Neutrophil (primary cell): ENCODE results near the gene CD209.

Experiments
- H3K27ac ChIP-seq: fragments of 200-600 bp; sonication (generic); 2 replicates; pipeline ENCODE4 v1.5.1; 2016; ENCODE audit warnings: mild to moderate bottlenecking, moderate library complexity
- H3K27me3 ChIP-seq: fragments of 200-600 bp; sonication (generic); 2 replicates; pipeline ENCODE4 v1.6.0; 2016; ENCODE audit warnings: mild to moderate bottlenecking
- H3K36me3 ChIP-seq: fragments of 200-600 bp; sonication (generic); 2 replicates; pipeline ENCODE4 v1.5.1; 2017
- H3K4me1 ChIP-seq, 2 experiments: fragments of 200-600 bp in 1 of 2; sonication (generic) in 1 of 2; 1 replicate in 1 of 2; 2 replicates in 1 of 2; pipeline versions ENCODE4 v1.5.1 to v1.6.1; 2013 to 2016; ENCODE audit warnings: low read depth in 1 of 2, low read length in 1 of 2, mild to moderate bottlenecking in 1 of 2, moderate library complexity in 1 of 2; ENCODE audit not compliant: control insufficient read depth in 1 of 2, insufficient read depth in 1 of 2
- H3K4me3 ChIP-seq, 2 experiments: fragments of 200-600 bp in 1 of 2; sonication (generic) in 1 of 2; 1 replicate in 1 of 2; 2 replicates in 1 of 2; pipeline ENCODE4 v1.5.1; 2013 to 2016; ENCODE audit warnings: low read depth in 1 of 2, low read length in 1 of 2, mild to moderate bottlenecking in 1 of 2, moderate library complexity in 1 of 2
- H3K9me3 ChIP-seq: fragments of 200-600 bp; sonication (generic); 2 replicates; pipeline ENCODE4 v1.5.1; 2016
- TF ChIP-seq, protein P1 (sequence below): fragments of 200-600 bp; sonication (generic); IDR thresholded peaks from 2 replicates; pipeline ENCODE4 v1.5.1; 2016; ENCODE audit warnings: antibody characterized with exemption

Gene CD209

DNA sequence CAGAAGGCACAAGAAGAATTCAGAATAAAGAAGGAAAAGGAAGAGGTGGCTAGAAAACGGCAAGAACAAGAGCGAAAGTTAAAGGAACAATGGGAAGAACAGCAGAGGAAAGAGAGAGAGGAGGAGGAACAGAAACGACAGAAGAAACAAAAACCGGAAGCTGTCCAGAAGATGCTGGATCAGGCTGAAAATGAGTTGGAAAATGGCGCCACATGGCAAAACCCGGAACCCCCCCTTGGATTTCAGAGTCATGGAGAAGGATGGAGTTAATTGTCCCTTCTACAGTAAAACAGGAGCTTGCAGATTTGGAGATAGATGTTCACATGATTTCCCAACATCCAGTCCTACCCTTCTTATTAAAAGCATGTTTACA lies 6.7 kb downstream of the CD209 start:
- H3K27ac ChIP-seq = no peak overlapping the region
- H3K4me1 ChIP-seq = peaks cover 0 to 4% of the 10 kb centered on the region in 2 experiments
- H3K4me3 ChIP-seq = no peak overlapping the region
- TF ChIP-seq, protein P1, sequence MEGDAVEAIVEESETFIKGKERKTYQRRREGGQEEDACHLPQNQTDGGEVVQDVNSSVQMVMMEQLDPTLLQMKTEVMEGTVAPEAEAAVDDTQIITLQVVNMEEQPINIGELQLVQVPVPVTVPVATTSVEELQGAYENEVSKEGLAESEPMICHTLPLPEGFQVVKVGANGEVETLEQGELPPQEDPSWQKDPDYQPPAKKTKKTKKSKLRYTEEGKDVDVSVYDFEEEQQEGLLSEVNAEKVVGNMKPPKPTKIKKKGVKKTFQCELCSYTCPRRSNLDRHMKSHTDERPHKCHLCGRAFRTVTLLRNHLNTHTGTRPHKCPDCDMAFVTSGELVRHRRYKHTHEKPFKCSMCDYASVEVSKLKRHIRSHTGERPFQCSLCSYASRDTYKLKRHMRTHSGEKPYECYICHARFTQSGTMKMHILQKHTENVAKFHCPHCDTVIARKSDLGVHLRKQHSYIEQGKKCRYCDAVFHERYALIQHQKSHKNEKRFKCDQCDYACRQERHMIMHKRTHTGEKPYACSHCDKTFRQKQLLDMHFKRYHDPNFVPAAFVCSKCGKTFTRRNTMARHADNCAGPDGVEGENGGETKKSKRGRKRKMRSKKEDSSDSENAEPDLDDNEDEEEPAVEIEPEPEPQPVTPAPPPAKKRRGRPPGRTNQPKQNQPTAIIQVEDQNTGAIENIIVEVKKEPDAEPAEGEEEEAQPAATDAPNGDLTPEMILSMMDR = no peak
- H3K36me3 ChIP-seq = no peaks in the 10 kb centered on the region
- no peaks in the 10 kb centered on the region for H3K27me3 ChIP-seq
- H3K9me3 ChIP-seq = no peaks in the 10 kb centered on the region

DNA sequence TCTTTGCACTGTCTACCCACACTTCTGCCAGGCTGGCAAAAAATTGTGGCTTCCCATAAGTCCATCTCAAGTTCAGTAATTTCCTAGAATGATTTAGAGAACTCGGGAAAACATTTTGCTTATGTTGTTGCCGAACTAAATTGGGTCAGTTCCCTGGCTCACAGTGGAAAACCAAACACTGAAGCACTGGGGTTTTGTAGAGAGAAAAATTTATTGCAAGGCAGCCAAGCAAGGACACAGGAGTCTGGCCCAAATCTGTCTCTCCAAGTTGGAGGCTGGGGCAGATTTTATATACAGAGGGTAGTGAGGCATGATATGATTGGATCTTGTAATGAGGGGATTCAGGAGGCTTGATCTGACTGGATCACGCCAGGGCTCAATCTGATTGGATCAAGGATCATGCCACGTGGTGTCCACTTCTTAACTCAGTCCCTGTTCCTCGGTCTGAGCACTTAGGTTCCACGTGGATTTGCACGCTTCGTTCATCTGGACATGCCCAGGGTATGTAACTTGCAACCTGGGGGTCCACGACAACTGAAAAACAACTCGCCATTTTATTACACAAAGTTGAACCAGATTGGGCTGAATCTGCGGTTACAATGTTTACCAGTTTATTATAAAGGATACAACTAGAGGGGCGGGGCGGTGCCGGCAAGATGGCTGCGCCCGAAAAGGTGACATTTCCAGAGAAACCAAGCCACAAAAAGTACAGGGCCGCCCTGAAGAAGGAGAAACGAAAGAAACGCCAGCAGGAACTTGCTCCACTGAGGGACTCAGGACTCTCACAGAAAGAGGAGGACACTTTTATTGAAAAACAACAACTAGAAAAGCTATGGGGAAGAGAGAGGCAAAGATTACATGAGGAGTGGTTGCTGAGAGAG lies 7.3 kb downstream of the CD209 start:
- Histone ChIP-seq H3K36me3 (no peaks in the 10 kb centered on the region), H3K4me1 (peaks cover 0 to 4% of the 10 kb centered on the region in 2 experiments), H3K27me3 (no peaks in the 10 kb centered on the region), H3K9me3 (no peaks in the 10 kb centered on the region), H3K4me3 (no peak overlapping the region), H3K27ac (no peak overlapping the region)
- TF ChIP-seq, protein P1 = no peak

DNA sequence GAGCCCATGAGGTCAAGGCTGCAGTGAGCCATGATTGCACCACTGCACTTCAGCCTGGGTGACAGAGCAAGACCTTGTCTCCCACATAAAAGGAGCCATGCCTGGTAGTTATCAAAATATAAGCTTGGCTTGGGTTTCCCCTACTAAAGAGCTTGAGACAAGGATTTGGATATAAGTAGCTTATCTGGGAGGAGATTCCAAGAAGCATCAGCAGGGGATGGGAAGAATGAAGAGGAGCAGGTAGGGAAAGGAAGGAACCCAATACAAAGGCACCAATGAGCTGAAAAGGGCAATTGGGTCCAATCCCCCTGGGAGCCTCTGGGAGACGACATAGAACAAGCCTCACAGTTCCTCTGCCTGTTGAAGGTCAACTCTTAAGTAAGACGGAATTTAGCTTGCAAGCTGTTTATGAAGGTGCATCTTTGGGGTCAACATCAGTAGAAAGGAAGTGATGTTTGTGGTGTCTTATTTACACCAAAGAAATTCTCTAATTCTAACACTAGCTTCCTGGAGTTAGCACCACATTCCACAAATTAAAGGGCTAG lies 8.1 kb downstream of the CD209 start:
- no peaks in the 10 kb centered on the region for H3K36me3 ChIP-seq
- H3K27me3 ChIP-seq = no peaks in the 10 kb centered on the region
- H3K4me1 ChIP-seq = peaks cover 3 to 9% of the 10 kb centered on the region in 2 experiments
- TF ChIP-seq, protein P1 = no peak
- no peak overlapping the region for H3K27ac ChIP-seq
- H3K4me3 ChIP-seq = no peak overlapping the region
- H3K9me3 ChIP-seq = no peaks in the 10 kb centered on the region

DNA sequence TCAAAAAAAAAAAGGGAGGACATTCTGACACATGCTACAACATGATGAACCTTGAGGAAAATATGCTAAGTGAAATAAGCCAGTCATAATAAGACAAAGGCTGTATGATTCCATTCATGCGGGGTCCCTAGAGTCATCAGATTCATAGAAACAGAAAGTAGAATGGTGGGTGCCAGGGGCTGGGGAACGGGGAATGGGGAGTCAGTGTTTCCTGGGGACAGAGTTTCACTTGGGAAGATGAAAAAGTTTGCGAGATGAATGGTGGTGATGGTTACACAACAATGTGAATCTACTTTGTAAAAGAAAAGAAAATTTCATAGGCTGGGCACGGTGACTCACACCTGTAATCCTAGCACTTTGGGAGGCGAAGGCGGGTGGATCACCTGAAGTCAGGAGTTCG lies 9.3 kb downstream of the CD209 start:
- H3K27me3 ChIP-seq = no peaks in the 10 kb centered on the region

DNA sequence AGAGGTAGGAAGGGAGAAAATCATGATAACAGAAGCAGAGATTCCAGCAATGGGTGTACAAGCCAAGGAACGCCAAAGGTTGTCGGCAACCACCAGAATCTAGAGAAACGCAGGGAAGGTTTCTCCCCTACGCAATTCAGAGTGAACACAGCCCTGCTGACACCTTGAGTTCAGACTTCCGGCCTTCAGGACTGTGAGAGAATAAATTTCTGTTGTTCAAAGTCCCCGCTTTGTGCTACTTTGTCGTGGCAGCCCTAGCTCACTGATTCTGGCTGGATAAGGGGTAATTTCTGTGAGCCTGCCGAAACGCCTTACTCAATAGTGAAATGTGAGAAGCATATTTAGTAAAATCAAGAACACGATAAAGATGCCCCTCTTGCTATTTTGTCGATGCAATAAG lies 10.1 kb downstream of the CD209 start:
- no peak overlapping the region for H3K4me3 ChIP-seq
- no peaks in the 10 kb centered on the region for H3K9me3 ChIP-seq
- peaks cover 8 to 16% of the 10 kb centered on the region in 2 experiments for H3K4me1 ChIP-seq
- TF ChIP-seq, protein P1 = no peak
- no peaks in the 10 kb centered on the region for H3K36me3 ChIP-seq
- H3K27me3 ChIP-seq = no peaks in the 10 kb centered on the region
- no peak overlapping the region for H3K27ac ChIP-seq

More for the DNA sequence above, 9.3 kb downstream of the CD209 start:
- TF ChIP-seq, protein P1 = no peak
- Histone ChIP-seq H3K4me1 (peaks cover 8 to 16% of the 10 kb centered on the region in 2 experiments), H3K9me3 (no peaks in the 10 kb centered on the region), H3K27ac (no peak overlapping the region), H3K4me3 (no peak overlapping the region), H3K36me3 (no peaks in the 10 kb centered on the region)
